ENCODE results near the gene GARNL3.

GRCh38 chr9:127411122-127411521, 146.5 kb downstream of the GARNL3 start:
- TF ChIP-seq FOXP2 (optimal IDR thresholded peaks at IDR 0.05; ENCODE audit: borderline replicate concordance, extremely low read depth, extremely low read length, insufficient read depth) (no peak), POLR2AphosphoS5 (IDR thresholded peaks at IDR 0.05; ENCODE audit: low read depth, low read length) (no peak), SIN3A (IDR thresholded peaks at IDR 0.05; ENCODE audit: borderline replicate concordance, insufficient read depth, low read length) (no peak), TAF1 (IDR thresholded peaks at IDR 0.05; ENCODE audit: borderline replicate concordance, insufficient read depth, low read length) (no peak)

All from PFSK-1 (cell line).